ENCODE data around the gene KLK10.

- TF ChIP-seq EZH2 (IDR thresholded peaks at IDR 0.05; ENCODE audit: insufficient read depth, poor library complexity, severe bottlenecking) (no peak), EZH2phosphoT487 (IDR thresholded peaks at IDR 0.05; ENCODE audit: insufficient read depth, low read depth) (no peak)
Measured at GRCh38 chr19:51064534-51065220, 45.2 kb upstream of the KLK10 start, which contains the start of gene KLK13.
